ENCODE results near the gene MSI2.

- TF ChIP-seq EZH2phosphoT487 (IDR thresholded peaks at IDR 0.05; ENCODE audit: insufficient read depth, low read depth): no peak
- no peak for TF ChIP-seq EZH2 (IDR thresholded peaks at IDR 0.05; ENCODE audit: insufficient read depth, poor library complexity, severe bottlenecking)
Measured at GRCh38 chr17:57259306-57259705, 3.0 kb downstream of the MSI2 start.

Measured in GM23248 (cell line).